ENCODE data around the gene ZNF587B.

Gene ZNF587B

GRCh38 chr19:57813919-57814504 is 16.1 kb upstream of the ZNF587B start:
- peak overlapping the region; percentile 91 for H3K4me3 ChIP-seq (ENCODE audit: control insufficient read depth, low read depth, low read length)
- TF ChIP-seq CTCF (conservative IDR thresholded peaks at IDR 0.05; ENCODE audit: control insufficient read depth, insufficient read depth, low read depth, low read length): no peak
- no peak for DNase-seq (ENCODE audit: low read depth)

GRCh38 chr19:57814505-57815246 is 15.4 kb upstream of the ZNF587B start, which contains the start of gene ZNF552:
TSS of gene ZNF552 (minus strand) at chr19:57814913. CDS start at chr19:57814743, 170 bp downstream.
- TF ChIP-seq CTCF (conservative IDR thresholded peaks at IDR 0.05; ENCODE audit: control insufficient read depth, insufficient read depth, low read depth, low read length): no peak
- DNase-seq (ENCODE audit: low read depth): peak; percentile 91
- H3K4me3 ChIP-seq (ENCODE audit: control insufficient read depth, low read depth, low read length): peak within 1 kb of the TSS; percentile 91

GRCh38 chr19:57815247-57816075 is 14.6 kb upstream of the ZNF587B start:
- H3K4me3 ChIP-seq (ENCODE audit: control insufficient read depth, low read depth, low read length): no peak overlapping the region

GRCh38 chr19:57816652-57817051 is 13.4 kb upstream of the ZNF587B start:
- no peak for DNase-seq (ENCODE audit: low read depth)
- no peak overlapping the region for H3K4me3 ChIP-seq (ENCODE audit: control insufficient read depth, low read depth, low read length)
- TF ChIP-seq CTCF (conservative IDR thresholded peaks at IDR 0.05; ENCODE audit: control insufficient read depth, insufficient read depth, low read depth, low read length): no peak

More at GRCh38 chr19:57815247-57816075, 14.6 kb upstream of the ZNF587B start:
- DNase-seq (ENCODE audit: low read depth): no peak
- no peak for TF ChIP-seq CTCF (conservative IDR thresholded peaks at IDR 0.05; ENCODE audit: control insufficient read depth, insufficient read depth, low read depth, low read length)

- TF ChIP-seq CTCF (conservative IDR thresholded peaks at IDR 0.05; ENCODE audit: control insufficient read depth, insufficient read depth, low read depth, low read length): no peak
- no peak for DNase-seq (ENCODE audit: low read depth)
- no peak overlapping the region for H3K4me3 ChIP-seq (ENCODE audit: control insufficient read depth, low read depth, low read length)
Observed at GRCh38 chr19:57817976-57818375, 12.1 kb upstream of the ZNF587B start.

GRCh38 chr19:57818378-57818777 is 11.7 kb upstream of the ZNF587B start:
- no peak for DNase-seq (ENCODE audit: low read depth)
- no peak overlapping the region for H3K4me3 ChIP-seq (ENCODE audit: control insufficient read depth, low read depth, low read length)
- TF ChIP-seq CTCF (conservative IDR thresholded peaks at IDR 0.05; ENCODE audit: control insufficient read depth, insufficient read depth, low read depth, low read length): no peak
